Measurements from ENCODE around the gene SNRPB2.

SNRPB2 gene

GRCh38 chr20:16732506-16733152 is 2.8 kb downstream of the SNRPB2 start:
- DNase-seq (ENCODE audit: low read depth): no peak

- no peak for DNase-seq (ENCODE audit: low read depth)
Measured at GRCh38 chr20:16740365-16741072, 10.7 kb downstream of the SNRPB2 start.

- no peak for DNase-seq (ENCODE audit: low read depth)
Measured at GRCh38 chr20:16744178-16744807, 14.5 kb downstream of the SNRPB2 start.

- DNase-seq (ENCODE audit: low read depth): no peak
Measured at GRCh38 chr20:16745204-16745603, 15.4 kb downstream of the SNRPB2 start.

- no peak for DNase-seq (ENCODE audit: low read depth)
Measured at GRCh38 chr20:16747291-16747811, 17.5 kb downstream of the SNRPB2 start.

- no peak for DNase-seq (ENCODE audit: low read depth)
Measured at GRCh38 chr20:16748308-16748900, 18.6 kb downstream of the SNRPB2 start, which contains the start of gene OTOR. OTOR (plus strand) TSS chr20:16748358; CDS start chr20:16748402, 44 bp downstream.

GRCh38 chr20:16749573-16749972 is 19.7 kb downstream of the SNRPB2 start:
- DNase-seq (ENCODE audit: low read depth): no peak

- no peak for DNase-seq (ENCODE audit: low read depth)
Measured at GRCh38 chr20:16752082-16752481, 22.3 kb downstream of the SNRPB2 start.

- no peak for DNase-seq (ENCODE audit: low read depth)
Measured at GRCh38 chr20:16752901-16753300, 23.1 kb downstream of the SNRPB2 start.

- DNase-seq (ENCODE audit: low read depth): no peak
Measured at GRCh38 chr20:16758454-16759180, 28.8 kb downstream of the SNRPB2 start.

- no peak for DNase-seq (ENCODE audit: low read depth)
Measured at GRCh38 chr20:16759181-16759563, 29.3 kb downstream of the SNRPB2 start.

- DNase-seq (ENCODE audit: low read depth): no peak
Measured at GRCh38 chr20:16760431-16761304, 30.8 kb downstream of the SNRPB2 start.

GRCh38 chr20:16761305-16761829 is 31.5 kb downstream of the SNRPB2 start:
- peak; percentile 14 for DNase-seq (ENCODE audit: low read depth)

- DNase-seq (ENCODE audit: low read depth): no peak
Measured at GRCh38 chr20:16764560-16764959, 34.7 kb downstream of the SNRPB2 start.

GRCh38 chr20:16771213-16771612 is 41.4 kb downstream of the SNRPB2 start:
- no peak for DNase-seq (ENCODE audit: low read depth)

GRCh38 chr20:16775961-16776360 is 46.1 kb downstream of the SNRPB2 start:
- DNase-seq (ENCODE audit: low read depth): no peak

- no peak for DNase-seq (ENCODE audit: low read depth)
Measured at GRCh38 chr20:16777126-16777525, 47.3 kb downstream of the SNRPB2 start.

- DNase-seq (ENCODE audit: low read depth): no peak
Measured at GRCh38 chr20:16778159-16778558, 48.3 kb downstream of the SNRPB2 start.

GRCh38 chr20:16781496-16781895 is 51.7 kb downstream of the SNRPB2 start:
- no peak for DNase-seq (ENCODE audit: low read depth)

GRCh38 chr20:16785226-16785625 is 55.4 kb downstream of the SNRPB2 start:
- no peak for DNase-seq (ENCODE audit: low read depth)

Data from stimulated activated CD4-positive, alpha-beta T cell treated with anti-CD3 and anti-CD28 coated beads, Interleukin-2, amount 100 ng/mL, for 4 hours (primary cell).